ENCODE data around the gene RXRA.

RXRA gene

DNA sequence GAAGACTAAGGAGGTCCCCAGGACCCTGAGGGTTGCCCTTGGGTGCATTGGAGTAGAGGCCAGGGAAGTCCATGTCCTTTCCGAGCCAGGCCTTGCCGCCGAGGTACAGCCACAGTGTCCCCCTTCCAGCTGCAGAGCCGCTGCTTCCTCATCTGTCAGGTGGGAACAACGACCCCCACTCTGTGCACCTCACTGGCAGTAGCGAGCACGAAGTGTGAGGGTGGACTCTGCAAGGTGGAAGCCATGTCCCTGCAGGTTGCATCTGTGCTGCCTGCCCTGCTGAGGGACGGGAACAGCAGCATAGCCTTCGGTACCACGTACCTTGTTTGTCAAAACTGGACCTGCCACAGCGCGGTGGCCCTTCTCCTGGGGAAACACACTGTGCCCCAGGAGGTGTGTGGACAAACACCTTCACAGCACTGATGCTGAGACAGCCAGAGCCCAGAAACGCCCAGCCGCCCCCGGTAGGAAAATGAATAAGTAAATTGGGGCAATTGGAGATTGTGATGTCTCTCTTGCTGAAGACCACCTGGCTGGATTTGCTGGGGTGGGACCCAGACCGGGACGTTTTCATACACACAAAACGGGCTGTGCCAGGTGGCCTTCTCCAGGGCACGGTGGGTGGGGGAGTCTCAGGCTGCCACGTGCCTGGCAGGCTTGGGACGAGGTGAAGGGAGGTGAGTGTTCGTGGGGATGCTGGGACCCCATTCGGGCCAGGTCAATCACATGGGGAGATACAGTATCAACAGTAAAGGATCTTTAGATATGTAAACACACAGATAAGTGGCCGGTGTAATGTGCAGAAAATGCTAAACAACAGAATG, 157.3 kb downstream of the RXRA start:
- DNase-seq (ENCODE audit: insufficient read length, low spot score) (no peak), FAIRE-seq (no peak)
- TF ChIP-seq, protein P1, sequence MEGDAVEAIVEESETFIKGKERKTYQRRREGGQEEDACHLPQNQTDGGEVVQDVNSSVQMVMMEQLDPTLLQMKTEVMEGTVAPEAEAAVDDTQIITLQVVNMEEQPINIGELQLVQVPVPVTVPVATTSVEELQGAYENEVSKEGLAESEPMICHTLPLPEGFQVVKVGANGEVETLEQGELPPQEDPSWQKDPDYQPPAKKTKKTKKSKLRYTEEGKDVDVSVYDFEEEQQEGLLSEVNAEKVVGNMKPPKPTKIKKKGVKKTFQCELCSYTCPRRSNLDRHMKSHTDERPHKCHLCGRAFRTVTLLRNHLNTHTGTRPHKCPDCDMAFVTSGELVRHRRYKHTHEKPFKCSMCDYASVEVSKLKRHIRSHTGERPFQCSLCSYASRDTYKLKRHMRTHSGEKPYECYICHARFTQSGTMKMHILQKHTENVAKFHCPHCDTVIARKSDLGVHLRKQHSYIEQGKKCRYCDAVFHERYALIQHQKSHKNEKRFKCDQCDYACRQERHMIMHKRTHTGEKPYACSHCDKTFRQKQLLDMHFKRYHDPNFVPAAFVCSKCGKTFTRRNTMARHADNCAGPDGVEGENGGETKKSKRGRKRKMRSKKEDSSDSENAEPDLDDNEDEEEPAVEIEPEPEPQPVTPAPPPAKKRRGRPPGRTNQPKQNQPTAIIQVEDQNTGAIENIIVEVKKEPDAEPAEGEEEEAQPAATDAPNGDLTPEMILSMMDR (IDR thresholded peaks at IDR 0.05; ENCODE audit: insufficient read depth, missing control alignments), result no peak

DNA sequence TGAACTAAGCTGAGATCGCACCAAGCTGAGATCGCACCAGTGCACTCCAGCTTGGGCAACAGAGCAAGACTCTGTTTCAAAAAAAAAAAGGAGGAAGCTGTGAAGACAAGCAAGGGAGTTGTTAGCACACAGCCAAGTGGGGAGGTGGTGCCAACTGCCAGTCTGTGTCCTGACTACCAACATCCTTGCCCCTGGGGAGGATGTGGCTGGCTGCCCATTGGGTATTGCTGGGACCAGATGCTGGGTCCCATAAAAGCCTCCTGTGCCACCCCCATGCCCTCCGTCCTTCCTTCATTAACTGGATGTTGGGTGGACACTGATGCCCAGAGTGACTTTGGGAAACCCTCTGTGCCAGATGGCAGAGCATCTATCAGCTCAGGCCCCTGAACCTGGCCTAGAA, 158.2 kb downstream of the RXRA start:
- TF ChIP-seq, protein P1 (IDR thresholded peaks at IDR 0.05; ENCODE audit: insufficient read depth, missing control alignments), result no peak
- DNase-seq (ENCODE audit: insufficient read length, low spot score) (no peak), FAIRE-seq (no peak)

DNA sequence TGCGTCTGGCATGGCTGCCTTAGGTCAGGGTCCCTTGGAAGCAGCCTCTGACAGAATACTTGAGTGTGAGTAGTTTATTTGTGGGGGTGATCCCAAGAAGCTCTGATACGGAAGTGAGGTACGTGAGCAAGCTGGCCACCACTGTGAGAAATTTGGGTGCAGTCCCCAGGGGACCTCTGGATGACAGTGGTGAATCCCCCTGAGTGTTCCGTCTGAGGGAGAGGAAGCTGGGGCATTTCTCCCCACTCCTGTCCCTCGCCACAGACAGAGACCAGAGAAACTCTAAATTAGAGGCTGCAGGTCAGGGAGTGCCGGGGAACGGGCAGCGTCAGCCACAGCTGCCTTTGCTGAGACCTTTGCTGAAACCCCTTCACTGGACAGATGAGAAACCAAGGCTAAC, 159.4 kb downstream of the RXRA start:
- DNase-seq (ENCODE audit: insufficient read length, low spot score) (no peak), FAIRE-seq (no peak)
- TF ChIP-seq, protein P1 (IDR thresholded peaks at IDR 0.05; ENCODE audit: insufficient read depth, missing control alignments), result no peak

DNA sequence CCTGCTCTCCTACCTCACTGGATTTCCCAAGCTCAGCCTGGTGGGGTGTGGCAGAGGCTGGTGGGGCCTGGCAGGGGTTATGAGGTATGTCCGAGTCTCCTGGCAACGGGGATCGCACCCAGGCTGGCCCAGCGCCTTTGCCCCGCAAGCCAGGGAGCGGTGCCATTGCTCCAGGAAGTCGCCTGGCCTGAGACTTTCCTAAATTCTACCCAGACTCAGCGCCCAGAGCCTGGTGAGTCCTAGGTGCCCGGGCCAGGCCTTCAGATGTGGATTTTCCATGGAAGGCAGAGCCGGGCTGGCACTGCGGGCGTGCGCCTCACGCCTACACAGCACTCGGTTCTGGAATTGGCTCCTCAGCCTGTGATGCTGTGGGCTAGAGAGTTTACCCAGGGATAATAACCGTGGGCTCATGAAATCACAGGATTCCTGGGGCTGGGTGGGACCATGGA, 159.9 kb downstream of the RXRA start:
- DNase-seq (ENCODE audit: insufficient read length, low spot score) (no peak), FAIRE-seq (no peak)
- TF ChIP-seq, protein P1 (IDR thresholded peaks at IDR 0.05; ENCODE audit: insufficient read depth, missing control alignments), result no peak

DNA sequence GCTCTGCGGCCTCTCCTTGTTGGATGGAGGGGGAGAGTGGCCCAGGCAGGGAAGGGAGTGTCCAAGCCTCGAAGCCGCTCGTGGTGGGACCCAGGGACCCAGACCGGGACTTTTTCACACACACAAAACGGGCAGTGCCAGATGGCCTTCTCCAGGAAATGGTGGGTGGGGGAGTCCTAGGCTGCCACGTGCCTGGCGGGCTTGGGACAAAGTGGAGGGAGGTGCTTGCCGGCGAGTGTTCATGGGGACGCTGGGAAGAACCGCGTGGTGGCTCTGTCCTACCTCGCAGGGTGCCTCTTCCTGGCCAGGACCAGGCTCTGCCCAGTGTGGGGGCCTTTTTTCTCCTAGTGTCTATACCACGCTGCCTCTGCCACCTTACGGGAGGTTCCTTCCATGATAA, 160.3 kb downstream of the RXRA start:
- TF ChIP-seq, protein P1 (IDR thresholded peaks at IDR 0.05; ENCODE audit: insufficient read depth, missing control alignments), result no peak
- DNase-seq (ENCODE audit: insufficient read length, low spot score) (no peak), FAIRE-seq (no peak)
